ENCODE measurements around the gene ATP10A.
"Not testable (repeated sequence)": the region's sequence is repeated elsewhere in the genome, so short reads cannot be mapped to it uniquely, and the experiment has no call there.

Gene ATP10A

DNA sequence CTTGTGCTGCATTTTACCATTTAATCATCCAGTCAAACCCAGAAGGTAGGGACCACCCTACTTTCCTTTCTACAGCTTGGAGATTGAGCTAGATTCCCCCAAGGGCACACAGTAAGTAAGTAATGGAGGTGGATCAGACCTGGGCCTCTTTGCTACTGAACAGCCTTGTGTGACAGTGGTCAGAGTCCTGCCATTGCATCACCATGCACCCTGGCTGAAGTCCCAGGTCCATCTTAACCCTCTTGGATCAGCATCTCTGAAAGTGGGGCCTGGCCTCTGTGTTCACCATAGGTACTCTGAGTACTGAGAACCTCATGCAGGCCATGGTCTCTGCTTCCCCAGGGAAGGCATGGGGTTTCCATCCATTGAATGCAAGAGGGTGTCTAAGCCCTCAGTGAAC, 34.5 kb upstream of the ATP10A start:
- Mint-ChIP-seq H3K4me3 (no peak overlapping the region), H3K27ac (ENCODE audit: low read depth) (no peak overlapping the region), H3K27me3 (no peaks in the 10 kb centered on the region), H3K9me3 (no peaks in the 10 kb centered on the region), H3K36me3 (ENCODE audit: insufficient read depth) (no peaks in the 10 kb centered on the region), H3K4me1 (peaks cover under 1% of the 10 kb centered on the region)
- no peak for ATAC-seq (replicated peaks; ENCODE audit: extremely low read depth, poor library complexity, severe bottlenecking)
- no peak for DNase-seq (ENCODE audit: low spot score in 2 of 2)

DNA sequence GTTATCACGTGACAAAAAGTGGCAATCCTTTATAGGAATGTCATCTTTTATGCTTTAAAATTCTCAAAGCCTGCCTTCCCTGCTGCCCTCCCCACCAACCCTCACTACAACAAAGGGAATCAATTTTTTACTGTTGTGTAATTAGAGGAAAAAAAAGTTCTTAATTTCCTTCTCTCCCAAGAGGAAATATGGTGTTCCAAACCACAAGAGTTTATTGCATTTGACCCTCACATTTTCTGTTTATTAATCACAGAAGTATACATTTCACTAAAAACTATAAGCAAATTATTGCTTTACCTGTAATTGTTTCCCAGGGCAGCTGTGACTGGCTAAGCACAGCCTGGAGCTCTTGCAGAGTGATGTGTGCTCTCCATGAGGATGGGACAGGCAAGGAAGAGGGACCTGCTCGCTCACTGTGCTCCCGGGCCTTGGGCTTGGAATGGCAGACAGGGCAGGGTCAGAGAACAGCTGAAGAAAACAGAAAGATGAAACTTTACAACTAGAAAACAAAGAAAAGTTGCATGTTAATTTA, 31.3 kb upstream of the ATP10A start:
- no peaks in the 10 kb centered on the region for H3K27me3 Mint-ChIP-seq
- H3K4me3 Mint-ChIP-seq = no peak overlapping the region
- no peak for DNase-seq (ENCODE audit: low spot score in 2 of 2)
- H3K27ac Mint-ChIP-seq (ENCODE audit: low read depth) = no peak overlapping the region
- ATAC-seq (replicated peaks; ENCODE audit: extremely low read depth, poor library complexity, severe bottlenecking) = no peak
- no peaks in the 10 kb centered on the region for H3K4me1 Mint-ChIP-seq
- peaks cover 5% of the 10 kb centered on the region for H3K9me3 Mint-ChIP-seq
- no peaks in the 10 kb centered on the region for H3K36me3 Mint-ChIP-seq (ENCODE audit: insufficient read depth)

DNA sequence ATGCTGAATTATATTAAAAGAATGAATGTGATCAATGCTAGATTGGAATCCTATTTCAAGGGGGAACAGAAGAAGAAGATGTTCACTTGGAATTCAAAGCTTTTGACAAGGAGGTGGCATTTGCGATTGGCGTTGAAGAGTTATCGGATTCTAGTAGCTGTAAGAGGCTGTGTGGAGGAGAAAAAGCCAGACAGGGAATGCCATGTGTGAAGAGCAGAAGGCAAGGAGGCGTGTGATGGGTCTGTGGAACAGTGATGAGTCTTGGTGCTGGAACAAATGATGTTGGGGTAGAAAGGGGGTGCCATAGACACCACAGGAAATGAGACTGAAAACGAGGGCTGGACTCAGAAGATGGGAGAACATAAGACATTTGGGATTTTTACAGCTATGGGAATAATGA, 30.5 kb upstream of the ATP10A start:
- H3K4me3 Mint-ChIP-seq = no peak overlapping the region
- DNase-seq (ENCODE audit: low spot score in 2 of 2) (no peak), ATAC-seq (replicated peaks; ENCODE audit: extremely low read depth, poor library complexity, severe bottlenecking) (no peak)
- no peaks in the 10 kb centered on the region for H3K27me3 Mint-ChIP-seq
- peaks cover 5% of the 10 kb centered on the region for H3K9me3 Mint-ChIP-seq
- no peaks in the 10 kb centered on the region for H3K36me3 Mint-ChIP-seq (ENCODE audit: insufficient read depth)
- no peak overlapping the region for H3K27ac Mint-ChIP-seq (ENCODE audit: low read depth)
- no peaks in the 10 kb centered on the region for H3K4me1 Mint-ChIP-seq

DNA sequence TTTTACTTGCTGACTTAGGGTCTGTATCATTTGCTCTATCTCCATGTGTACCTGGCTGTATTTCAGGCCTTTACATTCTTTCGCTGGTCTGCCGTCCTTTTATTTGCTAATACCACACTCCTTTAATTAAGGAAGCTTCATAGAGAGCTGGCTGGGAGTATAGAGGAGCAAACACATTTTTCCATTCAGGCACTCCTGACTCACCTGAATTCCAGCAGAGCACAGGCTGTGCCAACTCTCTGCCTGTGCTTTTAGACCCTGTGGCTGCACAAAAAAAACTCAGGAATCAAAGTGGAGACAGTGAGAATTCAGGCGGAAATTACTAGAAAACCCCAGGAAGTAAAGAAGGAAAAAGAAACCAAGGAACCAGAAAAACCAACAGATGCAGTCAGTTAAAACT, 29.0 kb upstream of the ATP10A start:
- ATAC-seq (replicated peaks; ENCODE audit: extremely low read depth, poor library complexity, severe bottlenecking) (no peak), DNase-seq (ENCODE audit: low spot score in 2 of 2) (no peak)
- Mint-ChIP-seq H3K27ac (ENCODE audit: low read depth) (no peak overlapping the region), H3K27me3 (no peaks in the 10 kb centered on the region), H3K4me3 (no peak overlapping the region), H3K9me3 (peaks cover 5% of the 10 kb centered on the region), H3K36me3 (ENCODE audit: insufficient read depth) (no peaks in the 10 kb centered on the region), H3K4me1 (no peaks in the 10 kb centered on the region)

DNA sequence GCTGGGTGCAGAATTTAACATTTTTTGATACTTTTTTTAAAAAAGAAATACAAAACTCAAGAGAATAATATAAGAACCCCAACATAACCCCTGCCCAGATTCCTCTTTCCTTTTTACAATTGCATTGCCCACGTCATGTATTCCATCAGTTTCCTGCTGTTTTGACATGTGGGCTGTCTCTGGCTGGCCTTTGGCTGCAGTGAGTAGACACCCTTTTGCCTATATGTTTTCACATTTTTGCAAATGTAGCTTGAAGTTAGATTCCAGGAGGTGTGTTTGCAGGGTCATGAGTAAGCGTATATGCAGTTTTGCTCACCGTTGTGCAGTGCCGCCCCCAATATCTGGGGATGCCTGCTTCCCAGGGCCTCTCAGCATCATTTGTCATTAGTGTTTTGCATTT, 28.0 kb upstream of the ATP10A start:
- H3K27ac Mint-ChIP-seq (ENCODE audit: low read depth) = no peak overlapping the region
- H3K4me1 Mint-ChIP-seq = no peaks in the 10 kb centered on the region
- DNase-seq (ENCODE audit: low spot score in 2 of 2) (no peak), ATAC-seq (replicated peaks; ENCODE audit: extremely low read depth, poor library complexity, severe bottlenecking) (no peak)
- no peak overlapping the region for H3K4me3 Mint-ChIP-seq
- no peaks in the 10 kb centered on the region for H3K36me3 Mint-ChIP-seq (ENCODE audit: insufficient read depth)
- no peaks in the 10 kb centered on the region for H3K27me3 Mint-ChIP-seq
- peaks cover 5% of the 10 kb centered on the region for H3K9me3 Mint-ChIP-seq

DNA sequence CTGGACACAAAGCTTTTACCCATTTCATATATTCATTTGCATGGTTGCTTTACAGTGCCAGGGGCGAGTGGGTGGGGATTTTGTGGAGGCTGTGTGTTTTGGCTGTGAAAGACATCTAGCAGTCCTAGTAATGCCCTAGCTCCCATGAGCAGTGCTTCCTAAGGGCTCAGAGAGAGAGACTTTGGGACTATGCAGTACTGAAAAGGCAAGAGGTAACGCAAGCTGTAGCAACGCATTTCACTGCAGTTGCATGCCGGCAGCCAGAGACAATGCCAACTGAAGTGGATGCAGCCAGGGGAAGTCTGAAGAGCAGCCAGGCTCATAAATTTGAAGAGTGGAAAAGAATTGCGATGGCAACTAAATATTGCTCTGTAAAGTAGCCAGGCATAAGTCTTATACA, 27.4 kb upstream of the ATP10A start:
- Mint-ChIP-seq H3K4me3 (no peak overlapping the region), H3K27me3 (no peaks in the 10 kb centered on the region)

DNA sequence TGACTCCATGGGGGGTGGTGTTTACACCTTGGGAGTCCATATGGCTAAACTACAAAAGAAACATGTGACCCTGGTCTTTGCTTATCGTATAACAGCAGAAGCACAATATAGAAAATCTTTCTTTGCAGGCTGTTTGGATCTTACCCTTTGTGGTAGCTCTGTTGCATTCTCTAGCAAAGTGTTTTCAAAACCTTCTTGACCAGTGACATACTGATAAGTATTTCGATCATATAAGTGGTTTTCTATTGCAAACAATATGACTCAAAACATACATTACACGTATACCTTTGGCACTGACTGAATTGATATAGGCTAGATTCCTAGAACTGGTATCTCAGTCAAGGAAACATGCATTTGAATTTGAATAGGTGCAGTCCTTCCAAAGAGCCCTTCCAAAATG, 24.7 kb upstream of the ATP10A start:
- Mint-ChIP-seq H3K9me3 (peaks cover 5% of the 10 kb centered on the region), H3K36me3 (ENCODE audit: insufficient read depth) (no peaks in the 10 kb centered on the region), H3K27me3 (no peaks in the 10 kb centered on the region), H3K27ac (ENCODE audit: low read depth) (no peak overlapping the region), H3K4me1 (no peaks in the 10 kb centered on the region), H3K4me3 (no peak overlapping the region)
- DNase-seq (ENCODE audit: low spot score in 2 of 2) (no peak), ATAC-seq (replicated peaks; ENCODE audit: extremely low read depth, poor library complexity, severe bottlenecking) (no peak)

More for the DNA sequence above, 27.4 kb upstream of the ATP10A start:
- Mint-ChIP-seq H3K9me3 (peaks cover 5% of the 10 kb centered on the region), H3K27ac (ENCODE audit: low read depth) (no peak overlapping the region), H3K4me1 (no peaks in the 10 kb centered on the region), H3K36me3 (ENCODE audit: insufficient read depth) (no peaks in the 10 kb centered on the region)
- DNase-seq (ENCODE audit: low spot score in 2 of 2) (no peak), ATAC-seq (replicated peaks; ENCODE audit: extremely low read depth, poor library complexity, severe bottlenecking) (no peak)

DNA sequence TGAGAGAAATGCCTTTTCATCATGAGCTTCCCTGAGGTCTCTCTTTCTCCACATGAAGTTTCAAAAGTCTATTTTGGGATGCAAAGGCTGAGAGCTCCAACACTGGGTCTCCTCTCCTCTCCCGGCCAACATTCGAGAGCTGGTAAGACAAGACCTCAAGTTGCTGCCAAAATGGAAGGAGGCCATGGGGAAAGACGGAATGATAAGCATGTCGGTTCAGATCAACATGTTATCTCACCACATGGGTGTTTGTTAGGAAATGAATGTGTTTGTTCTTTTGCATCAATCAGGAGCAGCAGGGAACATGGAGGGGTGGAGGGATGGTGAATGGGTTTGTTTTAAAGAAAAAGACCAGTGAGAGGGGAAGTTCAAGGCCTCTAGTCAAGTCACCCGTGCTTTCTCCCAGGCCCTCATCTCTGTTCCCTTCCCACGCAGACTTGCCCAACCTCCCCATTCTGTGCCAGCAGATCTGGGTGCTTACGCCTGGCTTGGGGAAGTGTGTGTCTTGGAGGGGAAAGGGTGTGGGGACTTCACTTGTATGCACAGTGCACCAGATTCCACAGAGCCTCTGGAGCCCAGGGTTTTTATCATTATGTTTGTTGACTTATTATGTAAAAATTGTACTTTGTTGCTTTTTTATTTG, 23.5 kb upstream of the ATP10A start:
- Mint-ChIP-seq H3K4me1 (no peaks in the 10 kb centered on the region), H3K4me3 (no peak overlapping the region), H3K27me3 (no peaks in the 10 kb centered on the region), H3K9me3 (peaks cover 5% of the 10 kb centered on the region), H3K36me3 (ENCODE audit: insufficient read depth) (no peaks in the 10 kb centered on the region), H3K27ac (ENCODE audit: low read depth) (peak overlapping the region; percentile 36)
- DNase-seq (ENCODE audit: low spot score in 2 of 2) (no peak), ATAC-seq (replicated peaks; ENCODE audit: extremely low read depth, poor library complexity, severe bottlenecking) (no peak)

DNA sequence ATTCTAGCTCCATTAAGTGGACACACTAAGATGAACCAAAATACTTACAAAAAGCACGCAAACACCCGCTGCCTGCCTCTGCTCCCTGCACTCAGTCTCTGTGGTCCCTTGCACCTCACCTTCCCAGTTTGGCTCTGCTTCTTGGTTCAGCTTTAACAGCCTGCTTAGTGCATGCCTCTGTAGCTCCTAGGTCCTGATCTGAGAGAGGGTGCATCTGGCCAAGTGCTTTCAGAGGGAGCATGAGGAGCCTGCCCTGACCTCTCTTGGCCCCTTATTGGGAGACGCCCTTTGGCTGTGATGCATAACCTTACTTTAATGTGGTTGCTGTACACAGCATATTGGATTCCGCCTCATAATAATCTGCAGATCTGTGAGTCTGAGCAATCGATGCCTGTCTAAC, 21.2 kb upstream of the ATP10A start:
- DNase-seq (ENCODE audit: low spot score in 2 of 2) = no peak
- H3K36me3 Mint-ChIP-seq (ENCODE audit: insufficient read depth) = no peaks in the 10 kb centered on the region
- no peaks in the 10 kb centered on the region for H3K27me3 Mint-ChIP-seq
- no peaks in the 10 kb centered on the region for H3K9me3 Mint-ChIP-seq
- no peak for ATAC-seq (replicated peaks; ENCODE audit: extremely low read depth, poor library complexity, severe bottlenecking)
- H3K27ac Mint-ChIP-seq (ENCODE audit: low read depth) = no peak overlapping the region
- no peak overlapping the region for H3K4me3 Mint-ChIP-seq
- no peaks in the 10 kb centered on the region for H3K4me1 Mint-ChIP-seq

DNA sequence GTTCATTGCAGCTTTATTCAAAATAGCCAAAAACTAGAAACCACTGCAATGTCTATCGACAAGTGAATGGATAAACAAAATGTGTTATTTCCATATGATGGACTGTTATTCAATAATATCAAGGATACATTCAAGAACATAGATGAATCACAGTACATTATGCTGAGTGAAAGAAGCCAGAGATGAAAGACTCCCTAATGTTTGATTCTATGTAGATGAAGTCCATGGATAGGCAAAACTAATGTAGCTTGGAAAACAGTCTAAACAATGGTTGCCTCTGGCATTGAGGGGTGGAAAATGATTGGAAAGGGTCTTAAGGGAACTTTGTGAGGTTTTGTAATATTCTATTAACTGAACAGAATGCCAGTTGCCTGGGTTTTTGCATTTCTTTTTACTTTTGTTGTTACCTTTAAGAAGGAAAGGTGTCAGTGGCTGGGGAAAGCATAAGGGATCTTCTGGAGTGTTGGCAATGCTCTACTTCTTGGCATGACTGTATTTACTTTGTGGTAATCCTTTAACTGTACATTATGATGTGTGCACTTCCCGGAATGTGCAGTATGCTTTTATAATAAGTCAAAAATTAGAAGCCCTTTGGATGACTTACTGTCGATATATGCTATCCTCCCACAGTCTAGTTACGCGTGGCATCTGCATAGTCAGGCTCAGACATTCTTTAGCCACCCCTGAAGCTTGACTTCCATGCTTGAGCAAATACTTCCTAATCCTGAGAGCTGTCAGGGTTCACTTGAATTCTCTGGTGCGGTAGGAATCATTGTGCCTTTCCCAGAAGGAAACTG, 20.5 kb upstream of the ATP10A start:
- Mint-ChIP-seq H3K9me3 (no peaks in the 10 kb centered on the region), H3K27ac (ENCODE audit: low read depth) (no peak overlapping the region)

DNA sequence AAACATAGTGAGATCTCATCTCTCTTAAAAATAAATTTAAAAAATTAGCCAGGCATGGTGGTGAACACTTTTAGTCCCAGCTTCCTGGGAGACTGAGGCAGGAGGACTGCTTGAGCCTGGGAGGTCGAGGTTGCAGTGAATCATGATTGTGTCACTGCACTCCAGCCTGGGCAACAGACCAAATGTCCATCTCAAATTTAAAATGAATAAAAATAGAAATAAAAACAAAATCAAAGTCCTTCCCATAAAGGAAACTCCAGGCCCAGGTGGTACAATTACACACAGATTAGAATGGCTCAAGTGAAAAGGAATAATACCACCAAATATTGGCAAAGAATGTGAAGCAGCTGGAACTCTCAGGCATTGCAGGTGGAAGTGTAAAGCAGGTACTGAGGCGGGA, 19.3 kb upstream of the ATP10A start:
- Mint-ChIP-seq H3K27ac (ENCODE audit: low read depth) (no peak overlapping the region), H3K27me3 (no peaks in the 10 kb centered on the region), H3K36me3 (ENCODE audit: insufficient read depth) (no peaks in the 10 kb centered on the region), H3K4me1 (no peaks in the 10 kb centered on the region), H3K4me3 (no peak overlapping the region), H3K9me3 (no peaks in the 10 kb centered on the region)
- DNase-seq (ENCODE audit: low spot score in 2 of 2) = no peak
- ATAC-seq (replicated peaks; ENCODE audit: extremely low read depth, poor library complexity, severe bottlenecking) = no peak

More for the DNA sequence above, 20.5 kb upstream of the ATP10A start:
- DNase-seq (ENCODE audit: low spot score in 2 of 2) = no peak
- Mint-ChIP-seq H3K27me3 (no peaks in the 10 kb centered on the region), H3K36me3 (ENCODE audit: insufficient read depth) (no peaks in the 10 kb centered on the region), H3K4me3 (no peak overlapping the region), H3K4me1 (no peaks in the 10 kb centered on the region)
- no peak for ATAC-seq (replicated peaks; ENCODE audit: extremely low read depth, poor library complexity, severe bottlenecking)

DNA sequence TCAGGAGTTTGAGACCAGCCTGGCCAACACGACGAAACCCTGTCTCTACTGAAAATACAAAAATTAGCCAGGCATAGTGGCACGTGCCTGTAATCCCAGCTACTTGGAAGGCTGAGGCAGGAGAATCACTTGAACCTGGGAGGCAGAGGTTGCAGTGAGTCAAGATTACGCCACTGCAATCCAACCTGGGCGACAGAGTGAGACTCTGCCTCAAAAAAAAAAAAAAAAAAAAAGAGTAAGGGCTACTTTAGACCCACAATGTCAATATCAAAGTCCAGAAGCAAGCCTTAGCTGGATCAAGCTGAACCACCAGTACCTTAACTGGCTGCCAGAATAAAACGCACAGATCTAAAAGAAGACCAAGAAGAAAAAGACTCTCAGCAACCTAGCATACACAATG, 17.8 kb upstream of the ATP10A start:
- ATAC-seq (replicated peaks; ENCODE audit: extremely low read depth, poor library complexity, severe bottlenecking); H3K36me3 Mint-ChIP-seq (ENCODE audit: insufficient read depth); H3K27me3 Mint-ChIP-seq; H3K9me3 Mint-ChIP-seq; H3K4me1 Mint-ChIP-seq; DNase-seq (ENCODE audit: low spot score in 2 of 2); H3K4me3 Mint-ChIP-seq; H3K27ac Mint-ChIP-seq (ENCODE audit: low read depth): not testable (repeated sequence)

DNA sequence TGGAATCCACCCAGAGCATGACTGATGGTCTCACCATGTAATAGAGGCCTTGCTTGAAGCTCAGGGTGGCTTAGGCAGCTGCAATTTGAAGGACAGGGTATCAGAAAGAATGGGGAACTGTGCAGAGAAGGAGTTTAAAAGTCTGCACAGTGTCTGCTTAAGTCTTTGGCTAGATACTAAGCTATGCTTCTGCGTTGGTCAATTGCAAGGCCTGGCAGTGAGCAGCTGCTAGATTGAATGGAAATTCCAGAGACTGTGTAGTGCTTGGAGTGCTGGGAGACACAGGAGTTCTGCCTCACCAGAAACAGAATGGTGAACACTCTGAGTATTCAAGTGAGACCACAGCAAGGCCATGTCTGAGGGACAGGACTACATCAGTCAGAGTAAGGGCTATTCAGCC, 17.3 kb upstream of the ATP10A start:
- Mint-ChIP-seq H3K9me3 (no peaks in the 10 kb centered on the region), H3K36me3 (ENCODE audit: insufficient read depth) (no peaks in the 10 kb centered on the region), H3K4me1 (no peaks in the 10 kb centered on the region), H3K4me3 (no peak overlapping the region), H3K27me3 (no peaks in the 10 kb centered on the region), H3K27ac (ENCODE audit: low read depth) (no peak overlapping the region)
- DNase-seq (ENCODE audit: low spot score in 2 of 2) (no peak), ATAC-seq (replicated peaks; ENCODE audit: extremely low read depth, poor library complexity, severe bottlenecking) (no peak)

Measured in central memory CD8-positive, alpha-beta T cell (primary cell).